ENCODE measurements around the gene RPS6KA2.

The RPS6KA2 gene

GRCh38 chr6:166505133-166505905 lies 121.7 kb downstream of the RPS6KA2 start:
- H3K4me3 ChIP-seq (replicated peaks in 1 of 2; ENCODE audit: low read depth in 2 of 2, low read length in 2 of 2), result no peak overlapping the region
- TF ChIP-seq CTCF (IDR thresholded peaks at IDR 0.05; ENCODE audit: low read depth, low read length), result no peak
- DNase-seq (ENCODE audit: low read depth in 2 of 2), result no peak

GRCh38 chr6:166504100-166504499 lies 123.0 kb downstream of the RPS6KA2 start:
- no peak overlapping the region for H3K4me3 ChIP-seq (replicated peaks in 1 of 2; ENCODE audit: low read depth in 2 of 2, low read length in 2 of 2)
- no peak for DNase-seq (ENCODE audit: low read depth in 2 of 2)
- TF ChIP-seq CTCF (IDR thresholded peaks at IDR 0.05; ENCODE audit: low read depth, low read length), result no peak

DNA sequence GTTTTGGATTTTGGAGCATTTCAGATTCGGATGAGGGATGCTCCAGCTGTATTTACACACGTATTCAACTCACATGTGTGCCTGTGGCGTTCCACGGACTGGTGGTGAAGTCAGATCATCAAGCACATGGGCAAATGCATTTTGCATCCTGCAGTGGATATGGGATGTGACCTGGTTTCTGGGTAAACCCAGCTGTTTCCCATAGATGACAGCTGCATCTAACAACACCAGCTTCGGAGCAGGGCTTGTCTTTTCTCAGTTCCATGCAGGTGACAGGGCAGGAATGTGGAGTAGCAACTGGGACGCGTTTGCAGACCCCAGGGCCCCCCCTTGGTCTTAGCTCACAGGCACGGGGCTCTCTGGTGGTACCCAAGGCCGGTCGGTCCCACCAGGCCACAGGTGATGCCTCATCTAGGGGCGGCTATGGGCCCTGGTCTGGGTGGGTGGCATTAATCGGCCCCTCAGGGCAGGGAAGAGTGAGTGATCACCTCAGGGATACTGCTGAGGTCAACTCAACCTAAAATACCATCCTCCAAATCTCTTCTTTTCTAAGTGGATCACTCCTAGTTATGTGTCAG lies 123.8 kb downstream of the RPS6KA2 start:
- TF ChIP-seq CTCF (IDR thresholded peaks at IDR 0.05; ENCODE audit: low read depth, low read length), result no peak
- no peak for DNase-seq (ENCODE audit: low read depth in 2 of 2)
- no peak overlapping the region for H3K4me3 ChIP-seq (replicated peaks in 1 of 2; ENCODE audit: low read depth in 2 of 2, low read length in 2 of 2)

GRCh38 chr6:166502453-166502852 lies 124.6 kb downstream of the RPS6KA2 start:
- TF ChIP-seq CTCF (IDR thresholded peaks at IDR 0.05; ENCODE audit: low read depth, low read length), result no peak
- DNase-seq (ENCODE audit: low read depth in 2 of 2), result no peak
- H3K4me3 ChIP-seq (replicated peaks in 1 of 2; ENCODE audit: low read depth in 2 of 2, low read length in 2 of 2), result no peak overlapping the region

- H3K4me3 ChIP-seq (replicated peaks in 1 of 2; ENCODE audit: low read depth in 2 of 2, low read length in 2 of 2), result no peak overlapping the region
- DNase-seq (ENCODE audit: low read depth in 2 of 2), result no peak
- no peak for TF ChIP-seq CTCF (IDR thresholded peaks at IDR 0.05; ENCODE audit: low read depth, low read length)
Measured at GRCh38 chr6:166501246-166501645, 125.8 kb downstream of the RPS6KA2 start.

DNA sequence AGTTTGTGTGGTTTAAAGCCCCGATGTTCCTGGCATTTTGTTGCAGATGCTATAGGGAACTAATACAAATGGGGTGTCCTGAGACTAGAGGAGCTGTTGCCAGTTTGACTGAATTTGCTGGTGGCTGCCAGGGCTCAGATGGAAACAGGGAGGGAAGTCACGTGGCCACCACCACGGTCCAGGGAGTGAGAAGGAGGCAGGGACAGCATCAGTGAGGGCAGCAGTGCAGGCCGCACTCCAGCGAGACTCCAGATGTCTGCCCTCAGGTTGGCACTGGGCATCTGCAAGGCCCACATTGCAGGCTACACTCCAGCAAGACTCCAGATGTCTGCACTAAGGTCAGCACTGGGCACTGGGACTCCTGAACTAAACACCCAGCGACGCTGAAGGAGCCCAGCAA lies 126.8 kb downstream of the RPS6KA2 start:
- no peak for TF ChIP-seq CTCF (IDR thresholded peaks at IDR 0.05; ENCODE audit: low read depth, low read length)
- DNase-seq (ENCODE audit: low read depth in 2 of 2), result no peak
- no peak overlapping the region for H3K4me3 ChIP-seq (replicated peaks in 1 of 2; ENCODE audit: low read depth in 2 of 2, low read length in 2 of 2)
